Measurements from ENCODE around the gene GATAD2A.
"Not testable (repeated sequence)": the region's sequence is repeated elsewhere in the genome, so short reads cannot be mapped to it uniquely, and the experiment has no call there.

The GATAD2A gene

DNA sequence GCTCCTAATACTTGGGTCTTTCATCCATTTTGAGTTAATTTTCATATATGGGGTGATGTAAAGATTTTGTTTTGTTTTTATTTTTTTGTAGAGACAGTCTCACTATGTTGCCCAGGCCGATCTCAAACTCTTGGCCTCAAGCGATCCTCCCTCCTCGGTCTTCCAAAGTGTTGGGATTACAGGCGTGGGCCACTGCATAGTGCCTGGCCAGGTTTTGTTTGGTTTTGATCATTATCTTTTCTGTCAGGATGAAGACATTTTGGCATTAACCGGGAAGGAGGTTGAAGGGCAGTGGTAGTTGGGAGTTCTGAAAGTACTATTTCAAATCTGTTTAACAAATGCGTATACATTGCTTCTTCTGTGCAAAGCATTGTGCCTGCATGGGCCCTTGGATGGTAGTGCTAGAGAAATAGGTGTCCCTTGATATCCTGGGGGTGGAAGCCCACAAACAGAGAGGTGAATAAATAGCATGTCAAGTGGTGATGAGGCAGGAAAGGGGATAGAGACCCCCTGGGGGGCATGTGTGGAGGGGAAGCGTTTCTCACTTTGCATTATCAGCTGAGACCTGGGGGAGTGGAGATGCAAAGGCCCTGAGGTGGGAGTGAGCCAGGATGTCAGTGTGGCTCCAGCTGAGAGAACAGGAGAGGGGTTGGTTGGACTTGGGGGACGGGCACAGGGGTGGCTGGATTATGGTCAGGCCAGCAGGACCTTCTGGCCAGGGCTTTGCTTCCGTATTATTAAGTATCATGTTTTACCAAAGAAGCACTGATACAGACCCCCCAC is 41.4 kb downstream of the GATAD2A start:
- no peak for DNase-seq (ENCODE audit: low read depth in 2 of 2)

GRCh38 chr19:19447536-19448237 is 42.2 kb downstream of the GATAD2A start:
- DNase-seq (ENCODE audit: low read depth in 2 of 2): no peak

GRCh38 chr19:19448238-19448544 is 42.7 kb downstream of the GATAD2A start:
- DNase-seq (ENCODE audit: low read depth in 2 of 2): no peak

DNA sequence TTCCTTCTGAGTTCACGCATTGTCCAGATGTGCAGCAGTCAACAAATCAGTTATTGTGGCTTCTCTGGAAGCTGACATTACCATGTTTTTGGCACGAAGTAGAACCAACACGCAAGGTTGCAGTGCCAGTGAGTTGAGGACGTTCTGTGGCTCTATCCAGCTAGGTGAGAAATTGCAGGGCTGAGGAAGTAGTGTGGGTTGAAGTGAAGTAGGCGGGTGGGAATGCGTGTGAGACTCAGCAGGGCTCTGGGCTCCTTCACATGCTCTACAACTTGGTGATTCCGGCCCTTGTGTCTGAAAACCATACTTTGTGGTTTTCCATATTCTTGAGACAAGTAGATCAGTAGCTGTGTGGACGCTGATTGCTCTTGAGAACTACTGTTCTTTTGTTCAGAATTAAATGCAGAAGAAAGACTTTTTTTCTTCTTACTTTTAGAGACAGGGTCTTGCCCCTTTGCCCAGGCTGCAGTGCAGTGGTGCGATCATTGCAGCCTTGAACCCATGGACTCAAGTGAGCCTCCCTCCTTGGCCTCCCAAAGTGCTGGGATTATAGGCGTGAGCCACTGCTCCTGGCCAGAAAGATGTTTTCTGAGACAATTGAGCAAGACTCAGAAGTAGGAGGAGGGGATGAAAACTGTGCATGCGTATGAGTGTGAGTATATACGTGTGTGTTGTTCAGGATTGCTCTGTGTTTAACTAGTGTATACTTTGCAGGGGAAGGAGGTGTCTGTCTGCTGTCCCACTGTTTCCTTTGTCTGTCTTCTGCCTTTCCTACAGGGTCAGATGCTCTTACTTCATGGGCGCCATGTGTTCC is 46.2 kb downstream of the GATAD2A start:
- no peak for DNase-seq (ENCODE audit: low read depth in 2 of 2)

DNA sequence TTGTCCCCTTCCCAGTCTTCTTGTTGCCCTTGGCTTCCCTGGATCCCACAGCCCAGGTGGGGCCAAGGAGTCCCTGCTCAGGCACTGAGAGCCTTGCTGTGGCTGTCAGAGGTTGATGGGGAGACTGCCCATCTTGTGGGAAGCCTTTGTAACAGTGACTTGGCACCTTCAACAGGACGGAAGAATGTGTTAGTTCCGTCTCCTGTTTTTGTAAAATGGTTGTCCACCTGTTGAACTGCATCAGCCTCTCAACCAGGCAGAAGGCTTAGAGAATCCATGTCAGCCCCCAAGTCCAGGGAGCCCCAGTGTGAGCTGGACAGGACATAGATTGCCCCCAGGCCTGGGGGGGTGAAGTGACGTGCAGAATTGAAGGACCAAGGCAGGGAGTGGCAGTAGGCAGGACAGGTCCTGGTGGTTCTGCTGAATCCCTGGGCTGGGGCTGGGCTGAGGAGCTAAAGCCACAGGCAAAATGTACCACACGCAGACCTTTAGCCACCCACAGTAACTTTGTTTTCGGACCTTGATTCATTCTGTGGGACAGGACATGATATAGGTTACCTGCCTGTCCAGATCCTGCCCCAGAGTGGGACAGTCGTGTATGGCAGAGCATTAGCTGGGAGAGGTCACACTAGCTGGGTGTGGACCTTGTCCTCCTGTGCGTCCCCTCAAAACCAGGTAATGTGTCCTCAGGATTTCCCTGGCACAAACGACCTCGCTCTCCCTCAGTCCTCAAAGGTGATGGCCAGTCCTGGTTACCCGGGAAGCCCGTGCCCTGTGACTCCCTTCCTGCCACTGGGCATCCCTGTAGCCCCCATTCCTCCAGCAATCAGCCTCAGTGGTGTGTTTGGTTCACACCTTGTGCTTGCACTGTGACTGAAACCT is 47.0 kb downstream of the GATAD2A start:
- no peak for DNase-seq (ENCODE audit: low read depth in 2 of 2)

- no peak for DNase-seq (ENCODE audit: low read depth in 2 of 2)
These were observed 47.6 kb downstream of the GATAD2A start for GRCh38 chr19:19453125-19453454.

- DNase-seq (ENCODE audit: low read depth in 2 of 2): not testable (repeated sequence)
These were observed 49.9 kb downstream of the GATAD2A start for GRCh38 chr19:19455166-19455919.

DNA sequence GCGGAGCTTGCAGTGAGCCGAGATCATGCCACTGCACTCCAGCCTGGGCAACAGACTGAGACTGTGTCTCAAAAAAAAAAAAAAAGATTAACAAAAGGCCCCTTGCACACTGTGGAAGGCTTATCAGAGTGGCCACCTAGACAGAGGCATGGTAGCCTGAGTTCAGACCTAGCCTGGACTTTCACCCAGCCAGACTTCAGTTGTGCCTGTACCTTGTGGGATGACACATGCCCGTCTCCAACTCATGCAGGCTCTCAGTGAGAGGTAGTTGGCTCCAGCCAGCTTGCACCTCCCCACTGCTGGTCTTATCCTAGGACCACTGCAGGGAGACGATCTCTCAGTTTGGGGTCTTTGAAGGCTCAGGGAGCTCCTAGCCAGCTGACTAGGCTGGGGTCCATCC is 52.2 kb downstream of the GATAD2A start:
- no peak for DNase-seq (ENCODE audit: low read depth in 2 of 2)

DNA sequence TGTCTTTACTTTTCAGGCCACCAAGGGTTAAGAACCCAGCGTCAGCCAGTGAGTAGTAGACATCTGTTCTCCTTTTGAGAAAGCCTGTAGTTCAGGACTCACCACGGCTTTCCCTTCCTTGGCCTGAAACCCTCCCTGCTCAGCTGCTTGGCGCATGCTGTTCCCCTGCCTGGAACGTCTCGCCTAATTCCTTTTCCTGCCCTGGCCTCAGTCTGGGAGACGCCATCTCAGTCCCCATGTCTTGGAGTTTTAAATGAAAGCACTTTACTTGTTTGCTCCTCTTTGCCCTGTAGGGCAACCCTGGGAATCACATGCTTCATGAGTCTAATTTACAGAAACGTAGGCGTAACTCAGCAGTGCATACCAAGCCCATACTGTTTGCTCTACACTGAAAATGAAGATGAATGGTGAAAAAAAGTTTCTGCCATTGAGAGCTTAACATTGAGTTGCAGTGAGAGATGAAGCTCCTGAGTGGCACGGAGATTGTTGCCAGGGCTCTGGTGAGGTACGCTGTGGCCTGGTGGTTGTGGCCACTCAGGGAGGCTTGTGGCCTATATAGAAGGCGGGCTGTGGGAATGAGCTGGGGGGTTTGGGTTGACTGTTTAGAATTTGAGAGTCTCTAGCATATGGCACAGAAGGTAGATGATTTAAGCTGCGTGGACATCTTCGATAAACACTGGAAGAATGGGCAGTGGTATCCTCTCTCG is 52.8 kb downstream of the GATAD2A start:
- no peak for DNase-seq (ENCODE audit: low read depth in 2 of 2)

GRCh38 chr19:19459073-19459472 is 53.6 kb downstream of the GATAD2A start:
- DNase-seq (ENCODE audit: low read depth in 2 of 2): no peak

GRCh38 chr19:19459707-19460251 is 54.3 kb downstream of the GATAD2A start:
- peak; percentile 46 to 53 for DNase-seq (ENCODE audit: low read depth in 2 of 2)

DNA sequence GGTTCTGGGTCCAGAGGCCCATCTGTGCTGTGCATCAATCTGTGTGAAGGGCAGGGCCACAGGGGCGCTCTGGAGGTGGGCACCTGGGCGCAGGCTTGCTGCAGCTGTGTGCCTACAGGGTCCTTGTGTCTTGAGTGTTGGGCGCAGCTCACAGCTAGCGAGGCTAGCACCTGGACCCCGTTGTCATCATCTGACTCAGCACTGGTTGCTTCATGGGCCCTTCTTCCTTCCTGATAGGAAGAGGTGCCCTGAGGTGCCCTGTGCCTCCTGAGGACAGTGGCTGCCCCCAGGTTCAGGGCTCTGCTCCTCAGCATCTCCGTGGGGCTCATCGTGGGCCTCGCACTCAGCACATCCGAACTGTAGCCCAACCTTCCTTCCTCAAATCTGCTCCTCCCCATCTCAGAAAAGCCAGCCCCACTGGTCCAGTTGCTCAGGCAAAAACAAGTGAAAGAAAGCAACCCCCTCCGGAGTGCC is 54.8 kb downstream of the GATAD2A start:
- DNase-seq (ENCODE audit: low read depth in 2 of 2): no peak

- peak; percentile 55 to 62 for DNase-seq (ENCODE audit: low read depth in 2 of 2)
These were observed 55.3 kb downstream of the GATAD2A start for GRCh38 chr19:19460761-19461265.

DNA sequence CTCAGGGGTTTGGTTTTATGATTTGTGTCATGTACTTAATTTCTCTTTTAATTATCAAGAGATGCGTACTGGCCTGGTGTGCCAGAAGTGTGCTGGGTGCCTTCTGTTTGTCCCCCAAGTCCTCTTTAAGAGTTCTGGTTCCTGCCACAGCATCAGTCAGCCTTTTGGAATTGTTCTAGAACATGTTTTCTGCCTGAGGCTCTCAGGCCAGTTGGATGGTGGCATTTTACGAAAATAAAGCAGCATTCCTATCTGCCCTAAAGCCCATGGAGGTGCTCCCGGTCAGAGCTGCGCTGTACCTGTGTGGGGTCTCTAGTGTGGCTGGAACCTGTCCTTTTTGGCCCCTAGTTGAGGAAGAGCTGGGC is 55.8 kb downstream of the GATAD2A start:
- no peak for DNase-seq (ENCODE audit: low read depth in 2 of 2)

- no peak for DNase-seq (ENCODE audit: low read depth in 2 of 2)
These were observed 56.5 kb downstream of the GATAD2A start for GRCh38 chr19:19461671-19462622.

DNA sequence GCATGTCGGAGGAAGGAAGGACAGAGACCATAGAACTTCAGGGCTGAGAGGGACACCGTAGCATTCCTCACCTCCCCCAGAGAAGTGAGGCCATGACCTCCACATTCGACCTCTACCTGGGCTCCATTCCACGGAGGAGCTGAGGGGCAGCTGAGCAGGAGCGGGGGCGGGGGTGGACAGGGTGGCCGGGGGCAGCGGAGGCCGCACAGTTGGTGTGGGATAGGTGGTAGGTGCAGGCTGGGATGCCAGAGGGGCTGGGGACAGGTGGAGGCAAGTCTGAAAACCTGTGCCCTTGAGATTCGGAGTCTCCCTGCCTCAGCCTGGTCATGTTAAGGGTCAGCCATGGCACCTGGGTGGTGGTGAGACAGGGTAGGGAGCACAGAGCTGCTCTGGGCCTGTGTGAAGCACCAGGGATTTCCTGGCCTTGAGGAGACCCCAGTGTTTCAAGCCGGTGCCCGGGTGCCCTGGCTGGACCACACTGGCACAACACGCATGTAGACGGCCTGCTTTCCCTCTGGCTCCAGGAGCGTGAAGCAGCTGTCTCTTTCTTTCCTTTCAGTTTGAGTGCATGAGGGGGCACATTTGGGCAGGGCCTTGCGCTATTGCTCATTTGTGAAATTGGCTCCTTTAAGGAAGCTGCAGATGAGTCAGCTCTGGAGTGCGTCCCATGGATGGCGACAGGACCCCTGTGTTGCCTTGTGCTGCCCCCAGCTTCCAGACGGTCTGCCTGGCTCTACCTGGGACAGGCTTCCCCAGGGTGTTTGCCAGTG is 58.1 kb downstream of the GATAD2A start:
- DNase-seq (ENCODE audit: low read depth in 2 of 2): no peak

- no peak for DNase-seq (ENCODE audit: low read depth in 2 of 2)
These were observed 59.0 kb downstream of the GATAD2A start for GRCh38 chr19:19464339-19465098.
